Stimulated activated CD4-positive, alpha-beta T cell treated with anti-CD3 and anti-CD28 coated beads, Interleukin-4, amount 100 ng/mL, for 1 hour (primary cell): ENCODE results near the gene MMP26.

Experiments
- DNase-seq: peaks from one replicate; pipeline ENCODE4 v3.0.0-alpha.2; 2020

MMP26 gene

DNA sequence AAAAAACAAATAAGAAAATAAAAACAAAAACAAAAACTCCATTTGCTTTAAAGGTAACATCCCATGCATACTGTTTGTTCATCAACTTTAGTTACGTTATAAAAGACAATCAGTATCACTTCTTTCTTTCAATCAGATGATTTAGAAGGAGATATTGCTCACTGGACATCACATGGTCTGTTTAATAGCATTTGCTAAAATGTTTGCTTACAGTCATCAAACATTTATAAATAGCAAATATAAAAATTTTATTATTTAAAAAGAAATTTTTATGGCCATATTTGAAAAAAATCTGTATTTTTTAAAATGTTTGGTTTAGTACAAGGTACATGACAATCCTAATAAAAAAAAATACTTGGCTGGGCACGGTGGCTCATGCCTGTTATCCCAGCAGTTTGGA lies 22.6 kb downstream of the MMP26 start:
- DNase-seq: no peak

DNA sequence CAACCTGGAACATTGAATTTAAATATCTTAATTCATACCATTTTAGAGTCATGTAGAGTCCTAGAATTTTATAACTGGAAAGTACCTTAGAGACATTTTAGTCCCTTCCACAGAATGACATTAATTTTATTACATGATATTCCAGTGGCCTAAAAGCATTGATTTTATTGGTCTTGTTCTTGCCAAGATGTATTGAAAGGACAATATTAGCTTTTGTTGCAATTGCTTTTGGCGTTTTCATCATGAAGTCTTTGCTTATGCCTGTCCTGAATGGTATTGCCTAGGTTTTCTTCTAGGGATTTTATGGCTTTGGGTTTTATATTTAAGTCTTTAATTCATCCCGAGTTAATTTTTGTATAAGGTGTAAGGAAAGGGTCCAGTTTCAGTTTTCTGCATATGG lies 36.2 kb downstream of the MMP26 start:
- DNase-seq: no peak

DNA sequence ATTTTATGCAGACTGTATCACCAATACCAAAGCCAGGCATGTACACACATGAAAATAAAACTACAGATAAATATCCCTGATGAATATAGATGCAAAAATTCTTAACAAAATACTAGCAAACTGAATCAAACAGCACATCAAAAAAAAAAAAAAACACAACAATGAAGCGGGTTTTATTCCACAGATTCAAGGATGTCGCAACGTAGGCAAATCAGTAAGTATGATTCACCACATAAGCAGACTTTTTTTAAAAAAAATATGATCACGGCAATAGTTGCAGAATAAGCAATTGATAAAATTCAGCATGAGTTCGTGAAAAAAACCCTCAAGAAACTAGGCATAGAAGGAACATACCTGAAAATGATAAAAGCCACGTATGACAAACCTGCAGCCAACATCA lies 43.9 kb downstream of the MMP26 start:
- no peak for DNase-seq

DNA sequence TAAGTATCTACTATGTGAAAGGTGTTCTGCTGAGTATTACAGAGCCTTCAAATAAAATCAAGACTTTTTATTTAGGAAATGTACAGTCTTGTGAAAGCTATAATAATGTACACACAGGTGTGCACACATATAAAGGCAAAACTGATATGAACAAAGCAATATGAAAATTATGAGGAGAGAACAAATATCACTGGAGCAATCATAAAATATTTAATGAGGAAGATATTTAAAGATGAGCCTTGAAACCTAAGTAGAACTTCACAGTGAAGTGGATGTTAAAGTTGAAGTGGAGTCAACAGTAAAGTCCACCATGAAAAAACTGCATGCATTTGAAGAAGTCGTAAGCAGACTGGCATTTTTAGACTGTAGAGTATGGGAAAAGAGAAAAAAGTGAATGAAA lies 46.6 kb downstream of the MMP26 start:
- DNase-seq: no peak
